ENCODE measurements around the gene TIAM1.

DNA sequence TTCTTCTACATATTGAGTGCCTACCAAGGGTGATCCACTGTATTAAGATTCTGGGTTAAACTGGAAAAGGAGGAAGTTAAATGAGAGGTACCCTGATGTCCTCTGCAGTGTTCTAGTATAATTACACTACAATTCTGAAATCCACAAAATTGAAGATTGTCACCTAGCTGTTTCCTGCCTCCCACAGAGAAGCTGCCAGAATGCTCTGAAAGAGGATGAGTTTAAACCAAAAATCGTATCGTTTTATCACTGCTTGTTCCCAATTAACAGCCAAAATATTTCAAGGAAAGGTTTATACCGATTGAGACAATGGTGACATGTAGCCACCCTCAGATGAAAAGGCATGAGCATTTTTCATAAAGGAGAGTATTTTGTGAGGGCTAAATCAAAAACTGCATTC is 28.0 kb downstream of the TIAM1 start:
- TF ChIP-seq, protein P1, sequence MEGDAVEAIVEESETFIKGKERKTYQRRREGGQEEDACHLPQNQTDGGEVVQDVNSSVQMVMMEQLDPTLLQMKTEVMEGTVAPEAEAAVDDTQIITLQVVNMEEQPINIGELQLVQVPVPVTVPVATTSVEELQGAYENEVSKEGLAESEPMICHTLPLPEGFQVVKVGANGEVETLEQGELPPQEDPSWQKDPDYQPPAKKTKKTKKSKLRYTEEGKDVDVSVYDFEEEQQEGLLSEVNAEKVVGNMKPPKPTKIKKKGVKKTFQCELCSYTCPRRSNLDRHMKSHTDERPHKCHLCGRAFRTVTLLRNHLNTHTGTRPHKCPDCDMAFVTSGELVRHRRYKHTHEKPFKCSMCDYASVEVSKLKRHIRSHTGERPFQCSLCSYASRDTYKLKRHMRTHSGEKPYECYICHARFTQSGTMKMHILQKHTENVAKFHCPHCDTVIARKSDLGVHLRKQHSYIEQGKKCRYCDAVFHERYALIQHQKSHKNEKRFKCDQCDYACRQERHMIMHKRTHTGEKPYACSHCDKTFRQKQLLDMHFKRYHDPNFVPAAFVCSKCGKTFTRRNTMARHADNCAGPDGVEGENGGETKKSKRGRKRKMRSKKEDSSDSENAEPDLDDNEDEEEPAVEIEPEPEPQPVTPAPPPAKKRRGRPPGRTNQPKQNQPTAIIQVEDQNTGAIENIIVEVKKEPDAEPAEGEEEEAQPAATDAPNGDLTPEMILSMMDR (IDR thresholded peaks at IDR 0.05 in 4 of 5, conservative IDR thresholded peaks at IDR 0.05 in 1 of 5): no peak
- no peak for TF ChIP-seq POLR2A (IDR thresholded peaks at IDR 0.05)

All from gastrocnemius medialis (tissue), 4 donors.